Stomach (tissue), 9 donors: ENCODE data around the gene TM7SF3. TPM values are rescaled to one million over a fixed set of nuclear protein-coding genes. Genes with fewer than 3 reads are reported as not detected.

Experiments
- DNase-seq, 2 donors: peaks; one replicate each; pipeline versions ENCODE4 v3.0.0 to v3.0.0-alpha.2; 2013 to 2019
- H3K27ac ChIP-seq, 5 donors: fragments of 200-600 bp in 4 of 5; sonication (generic) in 4 of 5; one replicate each; pipeline ENCODE4 v1.5.1; 2013 to 2019; ENCODE audit warnings: mild to moderate bottlenecking in 1 of 5, moderate library complexity in 1 of 5
- H3K27me3 ChIP-seq, 3 donors: fragments of 200-600 bp; sonication (generic); one replicate each; pipeline ENCODE4 v1.5.1; 2017 to 2019; ENCODE audit warnings: mixed run types in 1 of 3
- H3K36me3 ChIP-seq, 4 donors: fragments of 200-600 bp; sonication (generic); 1 replicate in 3 of 4; 2 replicates in 1 of 4; pipeline ENCODE4 v1.5.1; 2016 to 2019
- H3K4me1 ChIP-seq, 4 donors: fragments of 200-600 bp; sonication (generic); one replicate each; pipeline ENCODE4 v1.5.1; 2016 to 2019
- H3K4me3 ChIP-seq, 4 donors: fragments of 200-600 bp; sonication (generic) in 3 of 4; one replicate each; pipeline ENCODE4 v1.5.1; 2016 to 2019; ENCODE audit warnings: mild to moderate bottlenecking in 1 of 4
- H3K9me3 ChIP-seq, 4 donors: fragments of 200-600 bp; sonication (generic); one replicate each; pipeline ENCODE4 v1.5.1; 2016 to 2019
- EP300 ChIP-seq: sonication (generic); formaldehyde crosslinking; IDR thresholded peaks from one replicate; pipeline ENCODE4 v1.6.1; 2017; ENCODE audit warnings: antibody characterized with exemption
- POLR2A ChIP-seq, 4 donors: fragments of 450-650 bp; IDR thresholded peaks; one replicate each; pipeline ENCODE4 v1.6.1; 2016; ENCODE audit warnings: antibody characterized with exemption in 4 of 4, control low read depth in 2 of 4, mild to moderate bottlenecking in 1 of 4, moderate library complexity in 1 of 4
- POLR2AphosphoS5 ChIP-seq, 3 donors: sonication (generic); formaldehyde crosslinking; IDR thresholded peaks; one replicate each; pipeline ENCODE4 v1.6.1; 2016; ENCODE audit warnings: antibody characterized with exemption in 3 of 3
- WGBS, 5 donors: extraction: QIAGEN DNeasy Blood & Tissue Kit in 3 of 5; methylation state at CpG; one replicate each; pipeline versions ENCODE4 v1.1.5 to v1.1.7; 2013 to 2018; 5-methylcytosine and 5-hydroxymethylcytosine counted together
- intact Hi-C: fragments of 100-400 bp; cut with DNase I; formaldehyde crosslinking; loops from one replicate; pipeline ENCODE4 v1.15.1; 2023; ENCODE audit warnings: low total_unique reads
- polyA plus RNA-seq, 3 donors: library from polyadenylated mRNA; stranded (reverse); fragments of 200-250 nt; gene quantifications; one replicate each; pipeline ENCODE4 v1.2.3, GENCODE V29; 2013
- total RNA-seq, 5 donors: library from RNA; depleted of rRNA; stranded (reverse); fragments of >200 nt; gene quantifications; one replicate each; pipeline versions ENCODE4 v1.1.0 to v1.2.3, GENCODE V29; 2014 to 2016
- TF ChIP-seq, protein P1 (sequence below), 7 experiments: fragments of 450-650 bp in 4 of 7; fragments of 200-600 bp in 3 of 7; sonication (generic) in 3 of 7; IDR thresholded peaks; one replicate each; pipeline ENCODE4 v1.5.1; 2016 to 2019; ENCODE audit warnings: antibody characterized with exemption in 7 of 7, control low read depth in 2 of 7, mild to moderate bottlenecking in 1 of 7
- donor health status: healthy with polysubstance abuse.
- donor health status: Bipolar disorder and iron deficiency.
- donor health status: healthy.

The TM7SF3 gene
- total and polyA plus RNA-seq, 8 donors: 13.5 to 148 (median 75.4) TPM

DNA sequence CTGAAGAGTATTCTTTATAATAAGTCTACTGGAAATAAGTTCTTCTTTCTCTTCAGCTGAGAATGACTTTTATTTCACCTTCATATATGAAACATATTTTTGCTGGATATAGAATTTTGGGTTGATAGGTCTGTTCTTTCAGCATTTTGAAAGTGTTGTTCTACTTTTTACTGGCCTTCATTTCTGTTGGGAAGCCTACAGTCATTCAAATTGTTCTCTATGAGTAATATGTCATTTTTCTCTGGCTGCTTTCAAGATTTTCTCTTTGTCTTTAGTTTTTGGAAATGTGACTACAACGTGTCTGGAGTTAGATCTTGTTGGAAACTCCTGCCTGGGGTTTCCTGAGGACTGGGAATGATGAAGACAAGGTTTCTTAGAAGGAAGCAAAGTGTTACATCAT, 65.9 kb downstream of the TM7SF3 start:
- TF ChIP-seq, protein P1, sequence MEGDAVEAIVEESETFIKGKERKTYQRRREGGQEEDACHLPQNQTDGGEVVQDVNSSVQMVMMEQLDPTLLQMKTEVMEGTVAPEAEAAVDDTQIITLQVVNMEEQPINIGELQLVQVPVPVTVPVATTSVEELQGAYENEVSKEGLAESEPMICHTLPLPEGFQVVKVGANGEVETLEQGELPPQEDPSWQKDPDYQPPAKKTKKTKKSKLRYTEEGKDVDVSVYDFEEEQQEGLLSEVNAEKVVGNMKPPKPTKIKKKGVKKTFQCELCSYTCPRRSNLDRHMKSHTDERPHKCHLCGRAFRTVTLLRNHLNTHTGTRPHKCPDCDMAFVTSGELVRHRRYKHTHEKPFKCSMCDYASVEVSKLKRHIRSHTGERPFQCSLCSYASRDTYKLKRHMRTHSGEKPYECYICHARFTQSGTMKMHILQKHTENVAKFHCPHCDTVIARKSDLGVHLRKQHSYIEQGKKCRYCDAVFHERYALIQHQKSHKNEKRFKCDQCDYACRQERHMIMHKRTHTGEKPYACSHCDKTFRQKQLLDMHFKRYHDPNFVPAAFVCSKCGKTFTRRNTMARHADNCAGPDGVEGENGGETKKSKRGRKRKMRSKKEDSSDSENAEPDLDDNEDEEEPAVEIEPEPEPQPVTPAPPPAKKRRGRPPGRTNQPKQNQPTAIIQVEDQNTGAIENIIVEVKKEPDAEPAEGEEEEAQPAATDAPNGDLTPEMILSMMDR (IDR thresholded peaks at IDR 0.05): no peak
- TF ChIP-seq EP300: no peak
- no peak for DNase-seq
- no peak overlapping the region for H3K27ac ChIP-seq
- H3K27me3 ChIP-seq: no peaks in the 10 kb centered on the region
- peaks cover 0 to 31% (median 9%) of the 10 kb centered on the region in 4 donors for H3K4me1 ChIP-seq
- peaks cover 0 to 8% (median 1%) of the 10 kb centered on the region in 4 donors for H3K36me3 ChIP-seq
- intact Hi-C loops: loop anchor here (10.0 kb wide), 1 partner anchor 56 kb away; no protein-coding TSS in a partner anchor
- 79 to 90% (median 88%) methylated on average over 1 of the region's 1 CpG for WGBS, 5 donors
- peaks cover 0 to 11% (median 5%) of the 10 kb centered on the region in 4 donors for H3K9me3 ChIP-seq
- H3K4me3 ChIP-seq: no peak overlapping the region

DNA sequence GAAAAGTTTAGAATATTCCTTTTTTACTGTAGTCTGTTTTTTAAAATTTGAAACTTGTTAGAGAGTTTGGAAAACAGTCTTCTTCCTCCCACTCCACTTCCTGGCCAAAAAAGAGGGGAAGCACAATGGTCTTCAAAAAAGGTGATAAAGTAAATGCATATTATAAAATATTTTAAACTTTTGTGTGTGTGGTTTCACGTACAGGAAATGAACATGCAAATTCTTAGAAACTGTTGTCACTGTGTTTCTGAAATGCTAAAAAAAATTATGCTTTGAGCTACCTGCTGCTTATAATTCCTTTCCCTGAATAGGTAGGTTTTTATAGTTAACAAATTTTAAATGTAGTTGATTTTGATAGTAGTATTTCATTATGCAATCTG, 73.0 kb downstream of the TM7SF3 start:
- H3K27ac ChIP-seq: peak overlapping the region in 1 of 5 donors; percentile 48
- whole genome bisulfite sequencing, 5 donors: 55 to 67% (median 61%) methylated on average over 1 of the region's 1 CpG
- peak overlapping the region in 1 of 4 donors; percentile 3 for H3K4me3 ChIP-seq
- H3K27me3 ChIP-seq: no peaks in the 10 kb centered on the region
- no peaks in the 10 kb centered on the region for H3K9me3 ChIP-seq
- no peak for DNase-seq
- H3K4me1 ChIP-seq: peaks cover 18 to 59% (median 39%) of the 10 kb centered on the region in 4 donors
- TF ChIP-seq POLR2AphosphoS5 (IDR thresholded peaks at IDR 0.05) (no peak), POLR2A (IDR thresholded peaks at IDR 0.05) (no peak), EP300 (no peak)
- TF ChIP-seq, protein P1 (IDR thresholded peaks at IDR 0.05): no peak
- no peaks in the 10 kb centered on the region for H3K36me3 ChIP-seq
- intact Hi-C loops: loop anchor here (10.0 kb wide), 1 partner anchor 64 kb away; no protein-coding TSS in a partner anchor

DNA sequence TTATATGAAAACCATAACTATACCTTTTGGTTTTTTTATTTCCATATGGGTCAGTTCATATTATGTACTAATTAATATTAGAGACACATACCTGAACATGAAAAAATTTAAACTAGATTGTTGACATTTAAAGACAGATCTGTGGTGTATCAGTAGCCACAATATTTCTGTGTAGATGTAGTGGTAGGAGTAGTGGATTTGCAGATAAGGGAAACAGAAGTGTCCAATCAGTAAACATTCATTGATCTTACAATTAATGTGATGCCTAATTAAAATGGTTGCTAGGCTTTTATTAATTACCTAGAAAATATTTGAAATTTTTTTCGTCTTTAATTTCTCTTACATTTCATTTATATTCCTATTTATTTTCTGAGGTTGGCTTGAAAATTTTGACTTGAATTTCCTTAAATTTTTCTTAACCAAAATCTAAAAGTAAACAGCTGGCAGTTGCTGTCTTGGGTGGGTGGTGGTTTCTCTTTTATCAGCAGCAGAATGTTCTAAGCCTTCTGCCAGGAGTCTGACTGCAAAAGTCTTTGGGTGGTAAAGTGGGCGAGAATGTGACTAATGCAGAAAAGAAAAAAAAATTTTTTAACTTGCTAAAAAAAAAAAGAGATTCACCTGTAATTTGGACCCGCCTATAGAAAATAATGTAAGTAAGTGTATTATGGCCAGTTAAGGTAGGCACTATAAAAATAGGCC, 73.5 kb downstream of the TM7SF3 start:
- H3K4me3 ChIP-seq: peak overlapping the region in 2 of 4 donors; percentile 86 to 87
- DNase-seq: peak in 1 of 2 donors; percentile 7
- H3K27ac ChIP-seq: peak overlapping the region in 1 of 5 donors; percentile 48
- intact Hi-C loops: loop anchor here (10.0 kb wide), 1 partner anchor 64 kb away; no protein-coding TSS in a partner anchor
- 65 to 81% (median 77%) methylated on average over 3 of the region's 3 CpGs for WGBS, 5 donors
- TF ChIP-seq POLR2A (IDR thresholded peaks at IDR 0.05): no peak
- TF ChIP-seq, protein P1 (IDR thresholded peaks at IDR 0.05): no peak
- TF ChIP-seq EP300: no peak
- no peak for TF ChIP-seq POLR2AphosphoS5 (IDR thresholded peaks at IDR 0.05)
- H3K9me3 ChIP-seq: no peaks in the 10 kb centered on the region
- peaks cover 22 to 65% (median 43%) of the 10 kb centered on the region in 4 donors for H3K4me1 ChIP-seq
- no peaks in the 10 kb centered on the region for H3K36me3 ChIP-seq
- no peaks in the 10 kb centered on the region for H3K27me3 ChIP-seq

DNA sequence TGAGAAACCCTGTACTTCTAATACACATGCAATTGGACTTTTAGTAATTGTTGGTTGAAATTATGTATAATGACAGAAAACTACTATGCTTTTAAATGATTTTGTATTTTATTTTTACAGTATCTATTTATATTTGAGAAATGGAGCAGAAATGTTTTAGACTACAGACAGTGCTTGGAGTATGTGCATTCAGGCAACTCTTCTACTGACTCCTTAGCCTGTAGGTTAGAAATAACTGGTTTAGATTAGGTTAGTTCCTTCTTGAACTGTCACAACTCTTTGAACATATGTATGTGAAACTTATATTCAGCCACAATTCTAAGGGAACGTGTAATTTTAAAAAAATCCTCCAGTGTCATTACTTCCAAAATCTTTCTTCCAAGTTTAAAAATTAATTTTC, 74.2 kb downstream of the TM7SF3 start:
- intact Hi-C loops: loop anchor here (10.0 kb wide), 1 partner anchor 65 kb away; no protein-coding TSS in a partner anchor
- 24 to 45% (median 33%) methylated on average over 1 of the region's 1 CpG for WGBS, 5 donors
- peak overlapping the region; percentile 70 to 90 (median 86) for H3K4me3 ChIP-seq

More for the DNA sequence above, 74.2 kb downstream of the TM7SF3 start:
- Histone ChIP-seq H3K27ac (peak overlapping the region in 1 of 5 donors; percentile 48), H3K27me3 (no peaks in the 10 kb centered on the region), H3K9me3 (no peaks in the 10 kb centered on the region), H3K4me1 (peaks cover 23 to 69% (median 49%) of the 10 kb centered on the region in 4 donors), H3K36me3 (no peaks in the 10 kb centered on the region)
- TF ChIP-seq POLR2A (IDR thresholded peaks at IDR 0.05) (no peak), EP300 (no peak), POLR2AphosphoS5 (IDR thresholded peaks at IDR 0.05) (no peak)
- DNase-seq: no peak
